Measurements from ENCODE around the gene SUSD5.

The SUSD5 gene

DNA sequence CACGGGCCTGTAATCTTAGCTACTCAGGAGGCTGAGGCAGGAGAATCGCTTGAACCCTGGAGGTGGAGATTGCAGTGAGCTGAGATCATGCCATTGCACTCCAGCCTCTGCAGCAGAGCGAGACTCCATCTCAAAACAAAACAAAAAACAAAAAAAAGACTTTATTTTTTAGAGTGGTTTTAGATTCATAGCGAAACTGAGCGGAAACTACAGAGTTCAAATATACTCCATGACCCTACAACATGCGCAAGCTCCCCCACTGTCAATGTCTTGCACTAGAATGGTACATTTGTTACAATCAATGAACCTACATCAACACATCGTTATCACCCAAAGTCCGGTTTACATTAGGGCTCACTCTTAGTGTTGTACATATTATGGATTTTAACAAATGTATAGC lies 107.0 kb downstream of the SUSD5 start:
- no peak for DNase-seq

DNA sequence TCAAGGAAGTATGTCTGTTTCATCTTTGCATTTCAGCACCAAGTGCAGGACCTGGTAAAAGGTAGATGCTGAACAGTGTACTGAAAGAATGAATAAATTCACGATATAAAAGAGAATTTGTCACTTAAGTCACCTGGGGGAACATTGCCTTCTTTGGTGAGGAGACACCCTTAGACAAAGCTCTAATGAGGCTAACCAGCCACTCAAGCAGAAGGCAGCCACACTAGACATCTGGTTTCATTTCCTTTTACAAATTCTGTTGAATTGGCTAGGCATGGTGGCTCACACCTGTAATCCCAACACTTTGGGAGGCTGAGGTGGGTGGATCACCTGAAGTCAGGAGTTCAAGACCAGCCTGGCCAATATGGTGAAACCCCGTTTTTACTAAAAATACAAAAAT lies 111.8 kb downstream of the SUSD5 start:
- peak in 1 of 2 donors; percentile 23 for DNase-seq

DNA sequence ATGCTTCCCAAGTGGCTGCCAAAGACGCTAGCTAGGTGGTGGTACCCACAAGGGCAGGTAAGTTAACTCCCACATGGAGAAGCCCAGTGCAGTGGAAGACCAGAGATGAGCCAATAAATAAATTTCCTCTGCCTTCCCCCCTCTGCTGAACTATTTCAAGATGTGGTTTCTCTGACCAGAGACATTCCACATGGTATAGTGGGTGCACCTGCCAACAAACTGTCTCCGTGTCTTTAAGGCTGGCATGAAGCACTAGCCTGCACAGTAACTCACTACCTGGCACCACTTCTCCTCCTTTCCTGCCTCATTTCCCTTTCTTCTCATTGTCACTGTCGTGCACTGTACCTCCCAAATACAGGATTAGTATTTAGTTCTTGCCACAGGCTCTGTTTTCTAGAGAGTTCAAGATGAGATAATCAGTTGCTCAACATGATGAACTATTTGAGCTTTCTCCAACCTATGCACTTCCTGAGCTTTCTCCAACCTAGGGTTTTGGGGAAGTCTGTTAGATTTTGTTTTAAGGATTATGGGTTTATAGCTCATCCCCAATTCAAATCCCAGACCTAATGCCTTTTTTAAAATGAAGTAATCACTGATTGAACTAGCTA lies 113.2 kb downstream of the SUSD5 start:
- no peak for DNase-seq

DNA sequence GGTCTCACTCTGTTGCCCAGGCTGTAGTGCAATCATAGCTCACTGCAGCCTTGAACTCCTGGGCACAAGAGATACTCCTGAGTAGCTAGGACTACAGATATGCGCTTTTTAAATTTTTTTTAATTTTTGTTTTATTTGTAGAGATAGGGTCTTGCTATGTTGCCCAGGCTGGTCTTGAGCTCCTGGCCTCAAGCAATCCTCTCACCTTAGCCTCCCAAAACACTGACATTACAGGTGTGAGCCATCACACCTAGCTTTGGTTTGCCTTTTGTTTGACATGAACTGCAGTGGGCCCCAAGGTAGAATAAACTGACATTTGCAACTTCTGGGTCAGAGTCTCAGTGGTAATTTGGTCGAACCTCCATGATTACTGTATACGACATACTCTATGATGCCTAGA lies 113.8 kb downstream of the SUSD5 start:
- DNase-seq, result no peak

DNA sequence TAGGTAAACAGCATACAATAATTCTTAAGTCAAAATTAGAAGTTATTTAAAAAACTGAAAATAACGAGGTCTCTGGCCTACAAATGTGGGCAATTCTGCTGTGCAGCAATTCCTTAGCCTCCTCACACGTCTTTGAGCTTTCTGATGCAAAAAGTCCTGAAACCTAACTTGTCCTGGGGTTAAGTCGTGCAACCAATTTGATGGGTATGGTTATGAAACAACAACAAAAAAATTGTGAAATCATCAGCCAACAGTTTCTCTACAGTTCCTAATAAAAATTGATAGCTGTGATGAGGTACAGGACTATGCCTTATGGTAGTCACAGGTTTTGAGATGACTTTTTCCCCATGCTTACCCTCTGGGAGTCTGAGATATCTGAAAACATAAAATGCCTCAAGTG lies 115.1 kb downstream of the SUSD5 start:
- DNase-seq, result no peak

DNA sequence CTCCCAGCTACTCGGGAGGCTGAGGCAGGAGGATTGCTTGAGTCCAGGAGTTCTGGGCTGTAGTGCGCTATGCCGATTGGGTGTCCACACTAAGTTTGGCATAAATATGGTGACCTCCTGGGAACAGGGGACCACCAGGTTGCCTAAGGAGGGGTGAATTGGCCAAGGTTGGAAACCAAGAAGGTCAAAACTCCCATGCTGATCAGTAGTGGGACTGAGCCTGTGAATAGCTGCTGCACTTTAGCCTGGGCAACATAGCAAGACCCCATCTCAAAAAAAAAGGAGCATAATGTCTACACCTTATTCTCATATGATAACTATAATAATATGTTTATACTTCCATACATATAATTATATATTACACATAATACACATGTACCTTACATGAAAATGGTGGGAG lies 115.6 kb downstream of the SUSD5 start:
- DNase-seq, result no peak

DNA sequence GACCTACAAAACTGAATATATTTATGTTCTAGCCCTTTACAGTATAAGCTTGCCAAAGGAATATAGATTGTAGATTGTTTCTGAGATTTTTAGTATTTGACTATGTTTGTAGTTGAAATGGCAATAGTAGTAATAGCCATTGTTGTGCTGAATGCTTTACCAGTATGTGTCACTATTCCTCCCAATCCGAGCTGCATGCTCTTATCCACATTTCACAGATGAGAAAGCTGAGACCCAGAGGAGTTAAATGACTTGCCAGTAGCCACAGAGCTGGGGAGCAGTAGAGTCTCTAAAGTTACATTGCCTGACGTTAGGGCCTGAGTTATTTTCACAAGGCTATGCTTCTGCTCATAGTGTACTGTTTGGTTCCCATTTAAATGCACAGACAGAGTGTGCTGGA lies 118.4 kb downstream of the SUSD5 start:
- DNase-seq, result no peak
